ENCODE measurements around the gene RHCG.

Gene RHCG

GRCh38 chr15:89463113-89463512, 33.3 kb downstream of the RHCG start:
- no peak overlapping the region for H3K4me3 ChIP-seq (ENCODE audit: low read depth, low read length)
- TF ChIP-seq POLR2A (IDR thresholded peaks at IDR 0.05; ENCODE audit: extremely low read depth, insufficient read length): no peak
- no peak for TF ChIP-seq MYC (IDR thresholded peaks at IDR 0.05; ENCODE audit: low read depth, low read length)
- TF ChIP-seq, protein P1, sequence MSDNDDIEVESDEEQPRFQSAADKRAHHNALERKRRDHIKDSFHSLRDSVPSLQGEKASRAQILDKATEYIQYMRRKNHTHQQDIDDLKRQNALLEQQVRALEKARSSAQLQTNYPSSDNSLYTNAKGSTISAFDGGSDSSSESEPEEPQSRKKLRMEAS (IDR thresholded peaks at IDR 0.05; ENCODE audit: low read depth, low read length): no peak
- TF ChIP-seq, protein P2, sequence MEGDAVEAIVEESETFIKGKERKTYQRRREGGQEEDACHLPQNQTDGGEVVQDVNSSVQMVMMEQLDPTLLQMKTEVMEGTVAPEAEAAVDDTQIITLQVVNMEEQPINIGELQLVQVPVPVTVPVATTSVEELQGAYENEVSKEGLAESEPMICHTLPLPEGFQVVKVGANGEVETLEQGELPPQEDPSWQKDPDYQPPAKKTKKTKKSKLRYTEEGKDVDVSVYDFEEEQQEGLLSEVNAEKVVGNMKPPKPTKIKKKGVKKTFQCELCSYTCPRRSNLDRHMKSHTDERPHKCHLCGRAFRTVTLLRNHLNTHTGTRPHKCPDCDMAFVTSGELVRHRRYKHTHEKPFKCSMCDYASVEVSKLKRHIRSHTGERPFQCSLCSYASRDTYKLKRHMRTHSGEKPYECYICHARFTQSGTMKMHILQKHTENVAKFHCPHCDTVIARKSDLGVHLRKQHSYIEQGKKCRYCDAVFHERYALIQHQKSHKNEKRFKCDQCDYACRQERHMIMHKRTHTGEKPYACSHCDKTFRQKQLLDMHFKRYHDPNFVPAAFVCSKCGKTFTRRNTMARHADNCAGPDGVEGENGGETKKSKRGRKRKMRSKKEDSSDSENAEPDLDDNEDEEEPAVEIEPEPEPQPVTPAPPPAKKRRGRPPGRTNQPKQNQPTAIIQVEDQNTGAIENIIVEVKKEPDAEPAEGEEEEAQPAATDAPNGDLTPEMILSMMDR (IDR thresholded peaks at IDR 0.05; ENCODE audit: low read depth, low read length): no peak
- DNase-seq (ENCODE audit: low read depth): no peak

DNA sequence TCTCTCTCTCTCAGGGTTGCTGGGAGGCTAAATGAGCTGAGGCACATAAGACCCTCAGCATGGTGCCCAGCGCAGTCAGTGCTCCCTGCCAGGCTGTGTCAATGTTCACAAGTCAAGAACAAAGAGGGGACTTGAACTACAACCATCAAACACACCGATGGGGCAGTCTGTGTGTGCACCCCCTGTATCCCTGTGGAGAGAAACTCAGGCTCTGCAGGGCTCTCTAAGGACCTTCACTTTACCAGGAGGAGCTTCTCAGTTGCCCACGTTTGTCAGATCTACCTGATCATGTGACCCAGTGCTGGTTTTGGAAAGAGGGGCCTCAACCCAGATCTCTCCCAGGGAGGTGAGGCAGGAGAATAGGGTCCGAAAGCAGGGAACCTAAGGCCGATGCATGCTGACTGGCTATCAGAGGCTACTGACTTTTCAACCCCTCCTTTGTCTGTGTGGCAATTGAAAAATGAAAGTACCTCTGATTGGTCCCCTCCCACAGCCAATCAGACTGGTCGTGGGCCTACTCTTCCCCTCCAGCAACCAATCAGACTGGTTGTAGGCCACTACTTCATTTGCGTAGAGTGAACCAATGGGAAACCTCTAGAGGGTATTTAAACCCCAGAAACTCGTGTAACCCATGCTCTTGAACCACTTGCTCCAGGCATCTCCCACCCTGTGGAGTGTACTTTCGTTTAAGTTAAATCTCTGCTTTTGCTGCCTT, 34.0 kb downstream of the RHCG start:
- no peak overlapping the region for H3K4me3 ChIP-seq (ENCODE audit: low read depth, low read length)
- TF ChIP-seq POLR2A (IDR thresholded peaks at IDR 0.05; ENCODE audit: extremely low read depth, insufficient read length) (peak; percentile 35), MYC (IDR thresholded peaks at IDR 0.05; ENCODE audit: low read depth, low read length) (no peak)
- TF ChIP-seq, protein P2 (IDR thresholded peaks at IDR 0.05; ENCODE audit: low read depth, low read length): no peak
- TF ChIP-seq, protein P1 (IDR thresholded peaks at IDR 0.05; ENCODE audit: low read depth, low read length): peak; percentile 12; the same call in 1 of the 2 replicates
- DNase-seq (ENCODE audit: low read depth): peak; percentile 72

GRCh38 chr15:89461386-89461785, 35.0 kb downstream of the RHCG start:
- no peak for DNase-seq (ENCODE audit: low read depth)
- TF ChIP-seq POLR2A (IDR thresholded peaks at IDR 0.05; ENCODE audit: extremely low read depth, insufficient read length): no peak
- no peak for TF ChIP-seq MYC (IDR thresholded peaks at IDR 0.05; ENCODE audit: low read depth, low read length)
- TF ChIP-seq, protein P2 (IDR thresholded peaks at IDR 0.05; ENCODE audit: low read depth, low read length): no peak
- TF ChIP-seq, protein P1 (IDR thresholded peaks at IDR 0.05; ENCODE audit: low read depth, low read length): no peak
- H3K4me3 ChIP-seq (ENCODE audit: low read depth, low read length): no peak overlapping the region

GRCh38 chr15:89460048-89460447, 36.3 kb downstream of the RHCG start:
- no peak overlapping the region for H3K4me3 ChIP-seq (ENCODE audit: low read depth, low read length)
- DNase-seq (ENCODE audit: low read depth): no peak
- TF ChIP-seq POLR2A (IDR thresholded peaks at IDR 0.05; ENCODE audit: extremely low read depth, insufficient read length): no peak
- TF ChIP-seq, protein P1 (IDR thresholded peaks at IDR 0.05; ENCODE audit: low read depth, low read length): no peak
- TF ChIP-seq MYC (IDR thresholded peaks at IDR 0.05; ENCODE audit: low read depth, low read length): no peak
- TF ChIP-seq, protein P2 (IDR thresholded peaks at IDR 0.05; ENCODE audit: low read depth, low read length): no peak

- TF ChIP-seq POLR2A (IDR thresholded peaks at IDR 0.05; ENCODE audit: extremely low read depth, insufficient read length) (no peak), MYC (IDR thresholded peaks at IDR 0.05; ENCODE audit: low read depth, low read length) (no peak)
- no peak for DNase-seq (ENCODE audit: low read depth)
- no peak overlapping the region for H3K4me3 ChIP-seq (ENCODE audit: low read depth, low read length)
These were observed 36.9 kb downstream of the RHCG start for GRCh38 chr15:89459271-89460038.

- H3K4me3 ChIP-seq (ENCODE audit: low read depth, low read length): no peak overlapping the region
- no peak for DNase-seq (ENCODE audit: low read depth)
- TF ChIP-seq, protein P2 (IDR thresholded peaks at IDR 0.05; ENCODE audit: low read depth, low read length): no peak
These were observed 37.9 kb downstream of the RHCG start for GRCh38 chr15:89458440-89458839.

All from NB4 (cell line).